HUES48 (cell line): ENCODE data around the gene SLC1A4.
"Not testable (repeated sequence)": the region's sequence is repeated elsewhere in the genome, so short reads cannot be mapped to it uniquely, and the experiment has no call there.

Experiments used
- H3K27ac ChIP-seq: one replicate; pipeline ENCODE4 v1.7.0; 2013; ENCODE audit warnings: low read depth, low read length, inconsistent platforms
- H3K27me3 ChIP-seq: 2 replicates; pipeline ENCODE4 v1.6.1; 2013; ENCODE audit warnings: mild to moderate bottlenecking, low read length; ENCODE audit not compliant: control insufficient read depth, insufficient read depth
- H3K36me3 ChIP-seq: 2 replicates; pipeline ENCODE4 v1.6.1; 2013; ENCODE audit warnings: low read length; ENCODE audit not compliant: control insufficient read depth, insufficient read depth
- H3K4me1 ChIP-seq: 2 replicates; pipeline ENCODE4 v1.6.1; 2013; ENCODE audit warnings: mild to moderate bottlenecking, low read length; ENCODE audit not compliant: control insufficient read depth, insufficient read depth
- H3K4me3 ChIP-seq: 2 replicates; pipeline ENCODE4 v1.5.1; 2013; ENCODE audit warnings: mild to moderate bottlenecking, low read depth, low read length
- H3K9ac ChIP-seq: 2 replicates; pipeline ENCODE4 v1.6.1; 2013; ENCODE audit warnings: mild to moderate bottlenecking, low read depth, low read length, moderate library complexity
- H3K9me3 ChIP-seq: 2 replicates; pipeline ENCODE4 v1.6.1; 2013; ENCODE audit warnings: low read length; ENCODE audit not compliant: control insufficient read depth, insufficient read depth

Gene SLC1A4

DNA sequence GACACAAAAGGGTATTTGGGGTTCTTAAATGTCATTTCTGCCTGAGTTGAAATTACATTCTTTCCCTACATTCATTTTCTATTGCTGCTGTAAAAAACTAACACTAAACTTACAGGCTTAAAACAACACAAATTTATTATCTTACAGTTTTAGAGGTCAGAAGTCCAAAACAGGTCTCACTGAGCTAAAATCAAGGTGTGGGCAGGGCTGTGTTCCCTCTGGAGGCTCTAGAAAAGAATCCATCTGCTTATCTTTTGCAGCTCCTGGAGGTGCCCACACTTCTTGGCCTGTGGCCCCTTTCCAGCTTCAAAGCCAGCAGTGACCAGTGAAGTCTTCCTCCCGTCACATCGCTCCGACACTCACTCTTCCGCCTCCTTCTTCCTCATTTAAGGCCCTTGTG is 23.2 kb upstream of the SLC1A4 start:
- H3K27me3 ChIP-seq = no peaks in the 10 kb centered on the region
- no peaks in the 10 kb centered on the region for H3K4me1 ChIP-seq
- no peak overlapping the region for H3K9ac ChIP-seq
- no peaks in the 10 kb centered on the region for H3K36me3 ChIP-seq
- no peaks in the 10 kb centered on the region for H3K9me3 ChIP-seq
- no peak overlapping the region for H3K4me3 ChIP-seq
- no peak overlapping the region for H3K27ac ChIP-seq

DNA sequence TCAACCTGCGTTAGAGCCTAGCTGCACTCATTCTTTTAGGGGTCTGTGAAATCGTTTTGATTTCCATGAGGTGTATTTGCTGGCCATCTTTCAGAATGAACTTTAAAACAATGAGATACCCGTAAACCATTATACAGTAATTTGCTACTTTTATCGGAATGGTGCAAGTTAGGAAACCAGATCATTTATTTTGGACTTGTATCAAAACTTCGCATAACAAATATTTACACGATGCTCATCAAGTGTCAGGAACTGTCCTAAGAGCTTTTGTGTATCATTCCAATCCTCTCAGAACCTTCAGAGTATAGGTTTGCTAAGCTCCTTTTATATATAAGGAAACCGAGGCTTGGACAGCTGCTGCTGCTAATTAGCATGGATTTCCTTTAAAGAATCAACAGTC is 22.4 kb upstream of the SLC1A4 start:
- Histone ChIP-seq H3K9ac (no peak overlapping the region), H3K27me3 (no peaks in the 10 kb centered on the region), H3K4me1 (no peaks in the 10 kb centered on the region), H3K9me3 (no peaks in the 10 kb centered on the region), H3K36me3 (no peaks in the 10 kb centered on the region), H3K4me3 (no peak overlapping the region), H3K27ac (no peak overlapping the region)

DNA sequence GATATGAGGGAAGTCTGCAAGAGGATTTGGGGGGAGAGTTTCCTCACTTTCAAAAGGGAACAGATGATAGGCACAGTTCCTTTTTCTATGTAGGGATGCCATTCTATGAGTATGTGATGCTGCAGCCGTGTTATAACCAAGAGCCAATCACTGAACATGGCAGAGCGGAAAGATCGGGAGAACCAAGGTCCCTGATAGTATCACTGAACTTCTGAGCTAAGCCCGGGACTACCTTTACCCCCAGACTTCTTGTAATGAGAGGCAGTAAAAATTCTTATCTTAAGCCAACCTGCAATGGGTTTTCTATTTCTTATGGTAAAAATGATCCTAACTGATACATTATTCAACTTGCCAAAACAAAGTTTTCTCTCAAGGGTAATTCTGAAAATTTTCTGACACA is 21.6 kb upstream of the SLC1A4 start:
- no peaks in the 10 kb centered on the region for H3K9me3 ChIP-seq
- H3K4me3 ChIP-seq = no peak overlapping the region
- H3K27ac ChIP-seq = no peak overlapping the region
- no peaks in the 10 kb centered on the region for H3K4me1 ChIP-seq
- no peaks in the 10 kb centered on the region for H3K36me3 ChIP-seq
- no peak overlapping the region for H3K9ac ChIP-seq
- H3K27me3 ChIP-seq = no peaks in the 10 kb centered on the region

DNA sequence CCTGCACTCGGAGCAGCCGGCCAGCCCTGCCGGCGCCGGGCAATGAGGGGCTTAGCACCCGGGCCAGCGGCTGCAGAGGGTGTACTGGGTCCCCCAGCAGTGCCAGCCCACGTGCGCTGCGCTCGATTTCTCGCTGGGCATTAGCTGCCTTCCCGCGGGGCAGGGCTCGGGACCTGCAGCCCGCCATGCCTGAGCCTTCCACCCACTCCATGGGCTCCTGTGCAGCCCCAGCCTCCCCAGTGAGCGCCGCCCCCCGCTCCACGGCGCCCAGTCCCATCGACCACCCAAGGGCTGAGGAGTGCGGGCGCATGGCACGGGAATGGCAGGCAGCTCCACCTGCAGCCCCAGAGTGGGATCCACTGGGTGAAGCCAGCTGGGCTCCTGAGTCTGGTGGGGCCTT is 20.1 kb upstream of the SLC1A4 start:
- not testable (repeated sequence) for H3K36me3 ChIP-seq, H3K4me1 ChIP-seq, H3K9me3 ChIP-seq, H3K4me3 ChIP-seq, H3K27me3 ChIP-seq, H3K27ac ChIP-seq, H3K9ac ChIP-seq

DNA sequence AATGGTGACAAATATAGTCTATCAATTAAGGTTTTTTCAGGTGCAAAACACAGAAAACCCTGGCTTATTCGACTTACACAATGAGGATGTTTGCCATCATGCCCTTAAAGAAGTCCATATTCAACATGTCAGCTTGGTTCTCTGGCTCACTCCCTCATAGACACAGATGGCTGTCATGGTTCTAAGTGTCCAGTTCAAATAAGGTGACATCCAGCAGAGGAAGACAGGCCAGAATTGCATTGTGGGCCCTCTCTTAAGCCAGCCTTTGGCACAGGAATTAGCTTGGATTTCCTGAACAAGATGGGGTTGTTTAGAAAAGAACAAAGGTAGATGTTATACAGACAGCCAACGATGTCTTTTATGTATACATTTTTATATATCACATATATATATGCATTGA is 18.7 kb upstream of the SLC1A4 start:
- Histone ChIP-seq H3K4me3 (no peak overlapping the region), H3K27ac (no peak overlapping the region)

DNA sequence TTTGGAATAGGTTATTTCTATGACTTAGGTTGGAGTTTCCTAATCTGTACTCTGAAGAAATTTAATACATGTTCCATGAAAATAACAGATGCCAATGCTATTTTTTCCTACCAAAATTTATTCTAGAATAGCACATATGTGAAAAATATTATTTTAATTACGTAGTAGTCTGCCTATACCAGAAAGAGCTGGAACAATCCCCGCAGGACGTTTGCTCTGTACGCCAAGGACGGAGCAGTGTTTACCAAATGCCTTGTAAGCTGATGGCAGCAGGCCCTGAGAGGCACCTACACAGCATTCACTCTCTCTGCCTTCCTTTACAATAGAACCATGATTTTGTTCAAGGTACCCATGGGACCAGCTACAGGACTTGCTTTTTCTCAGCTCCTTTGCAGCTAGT is 16.8 kb upstream of the SLC1A4 start:
- H3K27me3 ChIP-seq = no peaks in the 10 kb centered on the region
- no peak overlapping the region for H3K9ac ChIP-seq
- no peaks in the 10 kb centered on the region for H3K9me3 ChIP-seq
- no peak overlapping the region for H3K4me3 ChIP-seq
- H3K36me3 ChIP-seq = no peaks in the 10 kb centered on the region
- H3K27ac ChIP-seq = no peak overlapping the region
- H3K4me1 ChIP-seq = peaks cover 15% of the 10 kb centered on the region

More for the DNA sequence above, 18.7 kb upstream of the SLC1A4 start:
- H3K9ac ChIP-seq = no peak overlapping the region
- no peaks in the 10 kb centered on the region for H3K36me3 ChIP-seq
- H3K27me3 ChIP-seq = no peaks in the 10 kb centered on the region
- peaks cover 14% of the 10 kb centered on the region for H3K4me1 ChIP-seq
- no peaks in the 10 kb centered on the region for H3K9me3 ChIP-seq

DNA sequence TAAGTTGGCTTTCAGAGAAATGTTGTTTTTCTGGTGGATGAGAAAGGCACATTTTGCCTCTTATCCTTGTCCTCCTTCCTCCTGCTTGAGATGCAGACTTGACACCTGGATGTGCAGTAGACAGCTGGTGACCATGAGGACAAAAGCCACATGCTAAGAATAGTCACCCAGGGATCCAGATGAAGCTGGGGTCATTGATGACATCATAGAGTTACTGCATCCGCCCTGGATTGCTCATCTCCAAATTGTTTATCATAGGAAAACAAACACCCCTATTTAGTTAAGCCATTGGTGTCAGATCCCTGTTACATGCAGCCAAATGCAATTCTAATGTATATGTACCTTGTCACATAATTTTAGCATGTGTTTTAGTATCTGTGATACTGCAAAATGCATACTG is 16.3 kb upstream of the SLC1A4 start:
- no peaks in the 10 kb centered on the region for H3K27me3 ChIP-seq
- H3K4me3 ChIP-seq = no peak overlapping the region
- no peak overlapping the region for H3K27ac ChIP-seq
- H3K36me3 ChIP-seq = no peaks in the 10 kb centered on the region
- no peaks in the 10 kb centered on the region for H3K9me3 ChIP-seq
- peaks cover 15% of the 10 kb centered on the region for H3K4me1 ChIP-seq
- H3K9ac ChIP-seq = no peak overlapping the region

DNA sequence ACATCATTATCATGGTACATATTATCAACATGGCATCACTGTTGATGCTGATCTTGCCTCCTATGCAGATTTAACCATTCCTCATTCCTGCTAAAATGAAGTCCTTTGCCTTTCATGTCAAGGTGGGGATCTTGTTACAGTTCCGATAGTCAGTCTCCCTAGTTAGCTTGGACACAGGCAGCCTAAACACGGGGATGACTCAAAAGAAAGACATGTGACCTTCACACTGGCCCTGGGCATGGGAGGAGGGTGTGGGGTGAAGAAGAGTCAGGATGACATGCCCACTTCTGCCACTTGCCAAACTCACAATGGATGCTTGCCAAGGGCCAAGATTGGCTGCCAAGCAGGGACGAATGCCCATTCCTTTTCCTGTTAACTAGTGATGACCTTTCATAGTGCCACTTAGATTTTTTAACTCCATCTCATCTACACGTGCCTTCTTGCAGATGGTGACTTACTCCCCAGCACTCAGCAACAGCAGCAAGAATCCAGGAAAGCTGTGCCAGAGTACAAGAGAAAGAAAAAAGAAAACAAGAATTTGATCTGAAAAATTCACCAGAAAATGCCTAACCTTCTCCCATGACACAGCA is 13.9 kb upstream of the SLC1A4 start:
- no peak overlapping the region for H3K4me3 ChIP-seq
- H3K9ac ChIP-seq = no peak overlapping the region
- H3K27me3 ChIP-seq = no peaks in the 10 kb centered on the region
- H3K27ac ChIP-seq = no peak overlapping the region
- no peaks in the 10 kb centered on the region for H3K36me3 ChIP-seq
- H3K9me3 ChIP-seq = no peaks in the 10 kb centered on the region
- peaks cover 15% of the 10 kb centered on the region for H3K4me1 ChIP-seq

DNA sequence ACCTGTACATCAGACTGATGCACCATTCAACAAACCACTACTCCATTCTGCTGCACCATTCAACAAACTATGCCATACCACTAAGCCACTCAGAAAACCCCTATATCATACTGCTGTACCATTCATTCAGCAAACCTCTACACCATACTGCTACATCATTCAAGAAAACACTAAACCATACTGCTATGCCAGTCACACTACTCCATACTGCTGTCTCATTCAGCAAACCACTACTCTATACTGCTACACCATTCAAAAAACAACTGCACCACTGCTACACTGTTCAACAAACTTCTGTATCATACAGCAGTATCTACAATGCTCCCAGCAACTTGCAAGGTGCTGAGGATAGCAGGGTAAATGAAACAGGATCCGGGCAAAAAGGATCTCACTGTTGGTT is 12.9 kb upstream of the SLC1A4 start:
- Histone ChIP-seq H3K9me3 (no peaks in the 10 kb centered on the region), H3K4me1 (peaks cover 15% of the 10 kb centered on the region), H3K27ac (no peak overlapping the region), H3K27me3 (no peaks in the 10 kb centered on the region), H3K36me3 (no peaks in the 10 kb centered on the region), H3K9ac (no peak overlapping the region), H3K4me3 (no peak overlapping the region)

DNA sequence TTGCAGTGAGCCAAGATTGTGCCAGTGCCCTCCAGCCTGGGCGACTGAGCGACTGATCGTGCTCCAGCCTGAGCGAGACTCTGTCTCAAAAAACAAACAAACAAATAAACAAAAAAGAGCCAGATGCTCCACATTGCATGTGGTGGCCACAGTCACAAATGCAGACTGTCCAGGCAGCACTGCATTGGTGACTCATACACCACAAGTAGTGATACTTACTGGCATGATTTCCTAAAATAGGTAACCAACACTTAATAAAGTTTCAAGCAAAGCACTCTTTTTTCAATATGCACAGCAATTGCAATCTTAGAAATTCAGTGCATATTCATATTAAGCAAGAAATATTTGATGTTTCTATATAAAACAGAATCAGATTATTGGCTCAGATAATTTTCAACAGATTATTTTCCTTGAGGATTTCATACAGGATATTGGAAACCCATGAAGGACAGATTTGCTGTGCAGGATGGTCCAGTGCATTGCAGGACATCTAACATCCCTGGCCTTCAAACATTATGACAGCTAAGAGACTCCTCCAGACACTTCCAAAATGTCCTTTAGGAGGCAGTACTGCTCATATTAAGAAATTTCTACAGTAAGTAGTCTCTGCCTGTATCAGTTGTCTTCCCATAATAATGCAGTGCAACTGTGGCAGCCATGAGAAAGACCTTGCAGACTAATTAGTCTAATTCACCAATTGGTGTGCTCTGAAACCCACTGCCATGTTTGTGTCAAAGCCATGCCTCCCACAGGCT is 10.5 kb upstream of the SLC1A4 start:
- H3K4me3 ChIP-seq = no peak overlapping the region
- H3K27ac ChIP-seq = no peak overlapping the region
- H3K9me3 ChIP-seq = no peaks in the 10 kb centered on the region
- H3K9ac ChIP-seq = no peak overlapping the region
- no peaks in the 10 kb centered on the region; the same call in 1 of the 2 replicates for H3K27me3 ChIP-seq
- H3K4me1 ChIP-seq = peaks cover 15% of the 10 kb centered on the region
- H3K36me3 ChIP-seq = no peaks in the 10 kb centered on the region

DNA sequence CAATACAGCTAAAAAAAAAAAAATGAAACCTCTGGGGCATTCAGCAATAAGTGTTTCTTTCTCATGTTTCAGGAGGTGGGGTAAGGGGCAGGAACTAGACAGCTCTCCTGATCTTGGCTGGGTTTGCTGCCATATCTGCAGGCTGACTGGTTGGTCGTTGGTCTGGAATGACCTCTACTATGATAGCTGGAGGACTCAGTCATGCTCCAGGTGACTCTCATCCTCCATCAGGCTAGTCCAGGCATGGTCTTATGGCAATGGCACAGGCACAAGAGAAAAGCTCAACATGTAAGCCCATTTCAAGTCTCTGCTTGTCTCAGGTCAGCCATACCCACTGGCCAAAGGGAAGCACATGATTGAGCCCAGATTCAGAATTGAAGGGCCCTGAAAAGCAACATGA is 9.5 kb upstream of the SLC1A4 start:
- no peak overlapping the region for H3K27ac ChIP-seq
- H3K9me3 ChIP-seq = no peaks in the 10 kb centered on the region
- H3K36me3 ChIP-seq = no peaks in the 10 kb centered on the region
- H3K4me3 ChIP-seq = no peak overlapping the region
- no peaks in the 10 kb centered on the region; the same call in 1 of the 2 replicates for H3K27me3 ChIP-seq
- no peak overlapping the region for H3K9ac ChIP-seq
- H3K4me1 ChIP-seq = peaks cover 9% of the 10 kb centered on the region
